Measurements from ENCODE around the gene GATA2. TPM values are rescaled to one million over a fixed set of nuclear protein-coding genes. Genes with fewer than 3 reads are reported as not detected.

The GATA2 gene
- total and polyA plus RNA-seq, 2 of the 8 experiments (the other 6 are each of a cell fraction or from before 2014, with no cell fraction given) = 0.03 to 0.30 TPM

DNA sequence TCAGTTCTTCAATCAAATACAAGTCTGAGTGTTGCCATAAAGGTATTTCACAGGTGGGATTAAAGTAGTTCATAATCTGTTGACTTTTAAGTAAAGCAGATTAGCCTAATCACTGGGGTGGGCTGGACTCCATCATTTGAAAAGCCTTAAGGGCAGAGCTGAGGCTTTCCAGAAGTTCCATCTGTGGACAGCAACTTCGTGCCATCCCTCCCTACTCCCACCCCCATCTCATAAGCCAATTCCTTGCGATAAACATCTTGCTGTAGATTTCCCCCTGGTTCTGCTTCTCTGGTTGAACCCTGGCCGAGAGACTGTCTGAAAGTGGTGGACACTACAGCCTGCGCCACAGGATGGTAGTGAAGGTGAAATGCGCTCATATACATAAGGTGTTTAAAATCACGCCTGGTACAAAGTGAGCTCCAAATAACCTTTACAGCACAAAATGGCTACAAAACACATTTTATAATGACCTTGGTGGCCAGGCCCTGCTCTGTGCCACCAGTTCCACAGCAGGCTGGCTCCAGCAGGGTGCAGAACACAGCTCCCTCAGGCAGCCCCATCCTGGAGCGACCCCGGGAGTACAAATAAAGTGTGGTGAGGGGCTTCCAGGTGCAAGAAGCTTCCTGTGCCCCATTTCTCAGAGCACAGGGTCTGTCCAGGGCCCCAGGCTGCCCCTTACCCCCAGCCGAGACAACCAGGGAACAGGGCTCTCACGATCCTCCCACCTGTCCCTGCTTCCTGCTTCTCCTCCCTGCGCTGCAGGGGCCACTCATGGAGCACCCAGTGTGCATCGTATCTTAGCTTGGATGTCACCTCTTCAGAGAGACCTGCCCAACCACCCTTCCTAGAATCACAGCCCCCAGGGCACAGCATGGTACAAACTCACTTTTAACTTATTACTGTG is 25.8 kb upstream of the GATA2 start:
- Histone ChIP-seq H3K36me3 (ENCODE audit: control insufficient read depth in 2 of 4, insufficient read depth in 4 of 4, low read length in 3 of 4) (no peaks in the 10 kb centered on the region), H3K14ac (ENCODE audit: insufficient read length) (no peak overlapping the region), H3K23ac (ENCODE audit: insufficient read length) (no peak overlapping the region), H4K5ac (ENCODE audit: insufficient read length, low read depth, low read length) (no peak overlapping the region), H3K18ac (ENCODE audit: extremely low read depth, low read length) (no peak overlapping the region), H3K23me2 (ENCODE audit: low read depth, low read length) (no peaks in the 10 kb centered on the region), H3K79me1 (ENCODE audit: low read depth, low read length) (no peaks in the 10 kb centered on the region), H3K9ac (replicated peaks in 1 of 4; ENCODE audit: extremely low read depth in 1 of 4, low read depth in 3 of 4, low read length in 3 of 4) (no peak overlapping the region), H2AK5ac (ENCODE audit: low read depth, low read length) (no peak overlapping the region), H2BK20ac (ENCODE audit: low read length) (no peak overlapping the region), H3K79me2 (ENCODE audit: control insufficient read depth in 1 of 2, insufficient read depth in 2 of 2, low read length in 2 of 2) (no peaks in the 10 kb centered on the region), H4K8ac (ENCODE audit: extremely low read depth, insufficient read depth, low read length) (no peak overlapping the region), H3K4me1 (replicated peaks in 1 of 4; ENCODE audit: control insufficient read depth in 3 of 4, insufficient read depth in 4 of 4, low read length in 3 of 4) (no peaks in the 10 kb centered on the region), H3K56ac (replicated peaks; ENCODE audit: insufficient read length, low read depth, low read length) (no peak overlapping the region), H4K20me1 (replicated peaks in 1 of 2; ENCODE audit: control insufficient read depth in 1 of 2, insufficient read depth in 2 of 2, low read length in 2 of 2) (no peaks in the 10 kb centered on the region), H2AFZ (ENCODE audit: low read length) (no peak overlapping the region), H3K9me3 (ENCODE audit: insufficient read depth in 2 of 2, low read depth in 1 of 2, low read length in 1 of 2) (peaks cover 0 to 3% of the 10 kb centered on the region in 2 experiments; a peak in 2 of 4 replicates), H2BK12ac (ENCODE audit: low read depth, low read length) (no peak overlapping the region), H3K4me3 (ENCODE audit: extremely low read depth in 1 of 4, insufficient read depth in 2 of 4, low read depth in 3 of 4, low read length in 4 of 4) (no peak overlapping the region), H2BK15ac (ENCODE audit: low read length) (no peak overlapping the region), H2BK5ac (ENCODE audit: low read depth, low read length) (no peak overlapping the region), H3K4me2 (ENCODE audit: insufficient read depth in 1 of 2, low read depth in 2 of 2, low read length in 2 of 2) (no peak overlapping the region), H3K27me3 (replicated peaks in 1 of 4; ENCODE audit: control insufficient read depth in 3 of 4, extremely low read depth in 1 of 4, insufficient read depth in 3 of 4, low read length in 3 of 4) (no peaks in the 10 kb centered on the region), H4K91ac (replicated peaks; ENCODE audit: insufficient read length, low read length) (no peak overlapping the region), H3K4ac (replicated peaks; ENCODE audit: insufficient read length, low read depth, low read length) (no peak overlapping the region), H2BK120ac (replicated peaks; ENCODE audit: low read depth, low read length) (no peak overlapping the region), H3K27ac (ENCODE audit: low read depth, low read length) (no peak overlapping the region)
- DNase-seq (ENCODE audit: low read depth in 1 of 2, low spot score in 2 of 2) = no peak
- POLR2A ChIA-PET (ENCODE audit: partially characterized antibody) = no interaction called here
- FAIRE-seq = no peak
- CTCF ChIA-PET (ENCODE audit: partially characterized antibody) = interaction anchor here (0.8 to 1.7 kb wide), 4 partner anchors 12 to 20 kb away, joined by 3 to 4 read pairs (median 3); no protein-coding TSS in a partner anchor
- WGBS, 2 experiments (ENCODE audit: extremely low coverage in 1 of 2, insufficient coverage in 1 of 2, insufficient read length in 1 of 2, insufficient replicate concordance in 2 of 2, low coverage in 1 of 2, low lambda C conversion rate in 2 of 2, missing lambda C conversion rate in 1 of 2) = 82% methylated on average over 12 of the region's 12 CpGs; no CpG with 5 or more reads in 1 of the 2 experiments
- no peak for TF ChIP-seq GTF2F1 (IDR thresholded peaks at IDR 0.05; ENCODE audit: borderline replicate concordance, low read depth, low read length)
- TF ChIP-seq SUZ12 (IDR thresholded peaks at IDR 0.05; ENCODE audit: low read length) = no peak
- no peak for TF ChIP-seq SP4 (IDR thresholded peaks at IDR 0.05; ENCODE audit: low read length)
- TF ChIP-seq PHF8 (conservative IDR thresholded peaks at IDR 0.05; ENCODE audit: low read depth, low read length) = no peak
- no peak for TF ChIP-seq KDM4A (IDR thresholded peaks at IDR 0.05; ENCODE audit: low read depth, low read length, severe bottlenecking)
- no peak for TF ChIP-seq RBBP5 (IDR thresholded peaks at IDR 0.05; ENCODE audit: borderline replicate concordance, low read depth, low read length)
- TF ChIP-seq CHD2 (IDR thresholded peaks at IDR 0.05; ENCODE audit: low read length) = no peak
